ENCODE data around the gene OSBPL10.

The OSBPL10 gene

DNA sequence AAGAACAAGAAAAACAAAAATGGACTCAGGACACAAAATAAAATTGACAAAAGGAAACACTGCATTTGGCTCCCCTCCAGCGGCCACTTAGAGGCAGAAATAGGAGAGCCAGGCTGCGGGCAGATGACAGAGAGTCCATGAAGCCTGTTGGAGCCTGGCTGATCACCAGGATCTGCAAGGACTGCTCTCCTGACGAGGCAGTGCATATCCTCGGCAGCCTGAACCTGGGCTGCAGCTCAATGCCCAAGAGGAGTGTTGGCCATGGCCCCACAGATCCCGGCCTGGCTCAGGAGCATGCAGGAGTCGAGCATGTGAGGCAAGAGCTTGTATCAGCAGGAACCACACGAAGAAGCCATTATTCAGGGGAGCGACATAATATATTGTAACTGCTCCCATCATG, 248.5 kb downstream of the OSBPL10 start:
- peak overlapping the region; percentile 53 for H3K4me2 ChIP-seq (ENCODE audit: low read length)
- H3K9me3 ChIP-seq (ENCODE audit: control insufficient read depth, low read length): no peaks in the 10 kb centered on the region
- H2AFZ ChIP-seq: no peak overlapping the region
- peak overlapping the region; percentile 12 for H3K4me3 ChIP-seq (ENCODE audit: low read depth, low read length)
- no peaks in the 10 kb centered on the region for H3K27me3 ChIP-seq (ENCODE audit: control insufficient read depth, insufficient read depth, low read length)
- H3K4me1 ChIP-seq: no peaks in the 10 kb centered on the region
- TF ChIP-seq, protein P1, sequence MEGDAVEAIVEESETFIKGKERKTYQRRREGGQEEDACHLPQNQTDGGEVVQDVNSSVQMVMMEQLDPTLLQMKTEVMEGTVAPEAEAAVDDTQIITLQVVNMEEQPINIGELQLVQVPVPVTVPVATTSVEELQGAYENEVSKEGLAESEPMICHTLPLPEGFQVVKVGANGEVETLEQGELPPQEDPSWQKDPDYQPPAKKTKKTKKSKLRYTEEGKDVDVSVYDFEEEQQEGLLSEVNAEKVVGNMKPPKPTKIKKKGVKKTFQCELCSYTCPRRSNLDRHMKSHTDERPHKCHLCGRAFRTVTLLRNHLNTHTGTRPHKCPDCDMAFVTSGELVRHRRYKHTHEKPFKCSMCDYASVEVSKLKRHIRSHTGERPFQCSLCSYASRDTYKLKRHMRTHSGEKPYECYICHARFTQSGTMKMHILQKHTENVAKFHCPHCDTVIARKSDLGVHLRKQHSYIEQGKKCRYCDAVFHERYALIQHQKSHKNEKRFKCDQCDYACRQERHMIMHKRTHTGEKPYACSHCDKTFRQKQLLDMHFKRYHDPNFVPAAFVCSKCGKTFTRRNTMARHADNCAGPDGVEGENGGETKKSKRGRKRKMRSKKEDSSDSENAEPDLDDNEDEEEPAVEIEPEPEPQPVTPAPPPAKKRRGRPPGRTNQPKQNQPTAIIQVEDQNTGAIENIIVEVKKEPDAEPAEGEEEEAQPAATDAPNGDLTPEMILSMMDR (IDR thresholded peaks at IDR 0.05): no peak
- no peaks in the 10 kb centered on the region for H3K79me2 ChIP-seq
- no peak overlapping the region for H3K27ac ChIP-seq
- no peak overlapping the region for H3K9ac ChIP-seq
- no peaks in the 10 kb centered on the region for H3K36me3 ChIP-seq (ENCODE audit: control insufficient read depth, insufficient read depth, low read length)

DNA sequence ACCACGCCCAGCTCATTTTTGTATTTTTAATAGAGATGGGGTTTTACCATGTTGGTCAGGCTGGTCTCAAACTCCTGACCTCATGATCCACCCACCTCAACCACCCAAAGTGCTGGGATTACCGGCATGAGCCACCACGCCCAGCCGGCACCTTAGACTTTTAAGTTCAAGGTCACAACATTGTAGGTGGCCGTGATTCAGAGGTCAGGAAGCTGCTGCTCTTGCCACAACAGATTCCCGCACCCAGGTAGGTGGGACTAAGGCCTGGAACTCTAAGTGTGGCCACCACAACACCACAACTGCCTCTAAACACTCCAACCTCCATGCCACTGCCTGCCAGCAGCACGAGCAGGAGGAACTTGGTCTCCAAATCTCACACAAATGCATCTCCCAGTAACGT, 251.5 kb downstream of the OSBPL10 start:
- Histone ChIP-seq H3K27ac (no peak overlapping the region), H3K27me3 (ENCODE audit: control insufficient read depth, insufficient read depth, low read length) (no peaks in the 10 kb centered on the region), H3K9ac (no peak overlapping the region), H2AFZ (no peak overlapping the region), H3K4me2 (ENCODE audit: low read length) (no peak overlapping the region), H3K4me3 (ENCODE audit: low read depth, low read length) (no peak overlapping the region), H3K9me3 (ENCODE audit: control insufficient read depth, low read length) (no peaks in the 10 kb centered on the region), H3K36me3 (ENCODE audit: control insufficient read depth, insufficient read depth, low read length) (no peaks in the 10 kb centered on the region), H3K79me2 (no peaks in the 10 kb centered on the region), H3K4me1 (no peaks in the 10 kb centered on the region)
- TF ChIP-seq, protein P1 (IDR thresholded peaks at IDR 0.05): no peak

GRCh38 chr3:31729082-31729481, 252.0 kb downstream of the OSBPL10 start:
- Histone ChIP-seq H3K36me3 (ENCODE audit: control insufficient read depth, insufficient read depth, low read length) (no peaks in the 10 kb centered on the region), H3K79me2 (no peaks in the 10 kb centered on the region), H3K27ac (no peak overlapping the region), H3K9me3 (ENCODE audit: control insufficient read depth, low read length) (no peaks in the 10 kb centered on the region), H3K27me3 (ENCODE audit: control insufficient read depth, insufficient read depth, low read length) (no peaks in the 10 kb centered on the region), H3K9ac (no peak overlapping the region), H3K4me1 (no peaks in the 10 kb centered on the region), H3K4me2 (ENCODE audit: low read length) (no peak overlapping the region), H3K4me3 (ENCODE audit: low read depth, low read length) (no peak overlapping the region), H2AFZ (no peak overlapping the region)
- TF ChIP-seq, protein P1 (IDR thresholded peaks at IDR 0.05): no peak

DNA sequence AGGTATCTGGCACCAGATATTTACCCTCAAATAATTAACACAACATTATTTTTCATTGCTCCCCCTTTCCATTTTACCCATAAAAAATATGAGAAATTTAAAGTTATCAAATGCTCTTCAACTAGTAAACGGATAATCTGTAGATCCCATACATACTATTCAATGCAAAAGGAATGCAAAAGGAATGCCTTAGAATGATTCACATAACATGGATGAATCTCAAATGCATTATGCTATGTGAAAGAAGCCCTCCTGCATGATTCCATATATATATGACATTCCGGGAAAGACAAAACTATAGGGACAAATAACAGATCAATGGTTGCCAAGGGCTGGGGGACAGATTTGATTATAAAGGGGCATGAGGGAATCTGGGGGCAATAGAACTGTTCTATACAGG, 252.7 kb downstream of the OSBPL10 start:
- TF ChIP-seq, protein P1 (IDR thresholded peaks at IDR 0.05): no peak
- H3K9ac ChIP-seq: no peak overlapping the region
- H3K4me3 ChIP-seq (ENCODE audit: low read depth, low read length): no peak overlapping the region
- H3K36me3 ChIP-seq (ENCODE audit: control insufficient read depth, insufficient read depth, low read length): no peaks in the 10 kb centered on the region
- H2AFZ ChIP-seq: no peak overlapping the region
- H3K27ac ChIP-seq: no peak overlapping the region
- no peak overlapping the region for H3K4me2 ChIP-seq (ENCODE audit: low read length)
- H3K79me2 ChIP-seq: no peaks in the 10 kb centered on the region
- no peaks in the 10 kb centered on the region for H3K9me3 ChIP-seq (ENCODE audit: control insufficient read depth, low read length)
- no peaks in the 10 kb centered on the region for H3K27me3 ChIP-seq (ENCODE audit: control insufficient read depth, insufficient read depth, low read length)
- H3K4me1 ChIP-seq: no peaks in the 10 kb centered on the region

GRCh38 chr3:31725976-31726375, 255.1 kb downstream of the OSBPL10 start:
- TF ChIP-seq, protein P1 (IDR thresholded peaks at IDR 0.05): no peak
- Histone ChIP-seq H3K4me1 (no peaks in the 10 kb centered on the region), H3K9ac (no peak overlapping the region), H3K4me2 (ENCODE audit: low read length) (no peak overlapping the region), H3K4me3 (ENCODE audit: low read depth, low read length) (no peak overlapping the region), H3K27me3 (ENCODE audit: control insufficient read depth, insufficient read depth, low read length) (no peaks in the 10 kb centered on the region), H2AFZ (no peak overlapping the region), H3K9me3 (ENCODE audit: control insufficient read depth, low read length) (no peaks in the 10 kb centered on the region), H3K27ac (no peak overlapping the region), H3K79me2 (no peaks in the 10 kb centered on the region), H3K36me3 (ENCODE audit: control insufficient read depth, insufficient read depth, low read length) (no peaks in the 10 kb centered on the region)

Measured in parathyroid adenoma (tissue), 2 donors.